ENCODE data around the gene C1QTNF5.
"Not testable (repeated sequence)": the region's sequence is repeated elsewhere in the genome, so short reads cannot be mapped to it uniquely, and the experiment has no call there.

DNA sequence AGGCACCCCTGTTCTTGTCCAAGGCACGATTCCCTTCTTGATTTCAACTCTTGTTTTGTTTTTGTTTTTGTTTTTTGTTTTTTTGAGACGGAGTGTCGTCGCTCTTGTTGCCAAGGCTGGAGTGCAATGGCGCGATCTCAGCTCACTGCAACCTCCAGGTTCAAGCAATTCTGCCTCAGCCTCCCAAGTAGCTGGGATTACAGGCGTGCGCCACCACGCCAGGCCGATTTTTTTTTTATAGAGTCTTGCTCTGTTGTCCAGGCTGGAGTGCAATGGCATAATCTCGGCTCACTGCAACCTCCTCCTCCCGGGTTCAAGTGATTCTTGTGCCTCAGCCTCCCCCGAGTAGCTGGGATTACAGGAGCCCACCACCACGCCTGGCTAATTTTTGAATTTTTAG, 41.8 kb upstream of the C1QTNF5 start:
- TF ChIP-seq, protein P1, sequence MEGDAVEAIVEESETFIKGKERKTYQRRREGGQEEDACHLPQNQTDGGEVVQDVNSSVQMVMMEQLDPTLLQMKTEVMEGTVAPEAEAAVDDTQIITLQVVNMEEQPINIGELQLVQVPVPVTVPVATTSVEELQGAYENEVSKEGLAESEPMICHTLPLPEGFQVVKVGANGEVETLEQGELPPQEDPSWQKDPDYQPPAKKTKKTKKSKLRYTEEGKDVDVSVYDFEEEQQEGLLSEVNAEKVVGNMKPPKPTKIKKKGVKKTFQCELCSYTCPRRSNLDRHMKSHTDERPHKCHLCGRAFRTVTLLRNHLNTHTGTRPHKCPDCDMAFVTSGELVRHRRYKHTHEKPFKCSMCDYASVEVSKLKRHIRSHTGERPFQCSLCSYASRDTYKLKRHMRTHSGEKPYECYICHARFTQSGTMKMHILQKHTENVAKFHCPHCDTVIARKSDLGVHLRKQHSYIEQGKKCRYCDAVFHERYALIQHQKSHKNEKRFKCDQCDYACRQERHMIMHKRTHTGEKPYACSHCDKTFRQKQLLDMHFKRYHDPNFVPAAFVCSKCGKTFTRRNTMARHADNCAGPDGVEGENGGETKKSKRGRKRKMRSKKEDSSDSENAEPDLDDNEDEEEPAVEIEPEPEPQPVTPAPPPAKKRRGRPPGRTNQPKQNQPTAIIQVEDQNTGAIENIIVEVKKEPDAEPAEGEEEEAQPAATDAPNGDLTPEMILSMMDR (IDR thresholded peaks at IDR 0.05) = not testable (repeated sequence)
- not testable (repeated sequence) for TF ChIP-seq POLR2A (IDR thresholded peaks at IDR 0.05)

Data from heart left ventricle (tissue), 13 donors.